ENCODE data around the gene L3MBTL3.
"Not testable (repeated sequence)": the region's sequence is repeated elsewhere in the genome, so short reads cannot be mapped to it uniquely, and the experiment has no call there.

The L3MBTL3 gene

GRCh38 chr6:130107710-130108109 is 89.3 kb downstream of the L3MBTL3 start:
- H3K4me3 ChIP-seq (ENCODE audit: control insufficient read depth, low read depth, low read length) = no peak overlapping the region
- TF ChIP-seq CTCF (conservative IDR thresholded peaks at IDR 0.05; ENCODE audit: control insufficient read depth, insufficient read depth, low read depth, low read length) = no peak
- DNase-seq (ENCODE audit: low read depth) = no peak

GRCh38 chr6:130111031-130111430 is 92.7 kb downstream of the L3MBTL3 start:
- no peak for TF ChIP-seq CTCF (conservative IDR thresholded peaks at IDR 0.05; ENCODE audit: control insufficient read depth, insufficient read depth, low read depth, low read length)
- H3K4me3 ChIP-seq (ENCODE audit: control insufficient read depth, low read depth, low read length) = no peak overlapping the region
- no peak for DNase-seq (ENCODE audit: low read depth)

- H3K4me3 ChIP-seq (ENCODE audit: control insufficient read depth, low read depth, low read length) = no peak overlapping the region
- DNase-seq (ENCODE audit: low read depth) = no peak
- TF ChIP-seq CTCF (conservative IDR thresholded peaks at IDR 0.05; ENCODE audit: control insufficient read depth, insufficient read depth, low read depth, low read length) = no peak
Measured at GRCh38 chr6:130113201-130113710, 94.9 kb downstream of the L3MBTL3 start.

GRCh38 chr6:130115036-130115435 is 96.7 kb downstream of the L3MBTL3 start:
- H3K4me3 ChIP-seq (ENCODE audit: control insufficient read depth, low read depth, low read length) = no peak overlapping the region
- no peak for DNase-seq (ENCODE audit: low read depth)
- TF ChIP-seq CTCF (conservative IDR thresholded peaks at IDR 0.05; ENCODE audit: control insufficient read depth, insufficient read depth, low read depth, low read length) = no peak

GRCh38 chr6:130116273-130116672 is 97.9 kb downstream of the L3MBTL3 start:
- H3K4me3 ChIP-seq (ENCODE audit: control insufficient read depth, low read depth, low read length) = no peak overlapping the region
- TF ChIP-seq CTCF (conservative IDR thresholded peaks at IDR 0.05; ENCODE audit: control insufficient read depth, insufficient read depth, low read depth, low read length) = no peak

GRCh38 chr6:130117187-130117701 is 98.9 kb downstream of the L3MBTL3 start:
- not testable (repeated sequence) for DNase-seq (ENCODE audit: low read depth); H3K4me3 ChIP-seq (ENCODE audit: control insufficient read depth, low read depth, low read length)

More at GRCh38 chr6:130116273-130116672, 97.9 kb downstream of the L3MBTL3 start:
- no peak for DNase-seq (ENCODE audit: low read depth)

- H3K4me3 ChIP-seq (ENCODE audit: control insufficient read depth, low read depth, low read length) = no peak overlapping the region
- TF ChIP-seq CTCF (conservative IDR thresholded peaks at IDR 0.05; ENCODE audit: control insufficient read depth, insufficient read depth, low read depth, low read length) = no peak
- no peak for DNase-seq (ENCODE audit: low read depth)
Measured at GRCh38 chr6:130118236-130118635, 99.9 kb downstream of the L3MBTL3 start.
